Measurements from ENCODE around the gene ALAS2.

DNA sequence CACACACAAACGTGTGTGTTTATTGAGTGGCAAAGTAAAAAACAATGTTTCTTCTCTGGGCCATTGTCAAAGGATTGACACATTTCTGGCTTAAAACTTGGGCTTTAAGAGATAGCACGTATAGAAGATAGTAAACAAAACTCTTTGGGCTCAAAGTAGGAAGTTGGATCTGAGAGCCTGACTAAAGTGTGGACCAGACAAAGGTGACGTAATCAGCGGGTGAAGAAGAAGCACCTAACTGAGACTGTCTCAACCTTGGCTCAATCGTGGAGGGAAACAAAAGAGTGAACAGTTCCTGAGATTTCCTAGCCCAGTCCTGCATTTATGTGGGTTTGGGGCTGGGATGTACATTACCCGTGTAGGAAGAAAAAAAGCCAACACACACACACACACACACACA lies 50.4 kb downstream of the ALAS2 start:
- TF ChIP-seq, protein P1, sequence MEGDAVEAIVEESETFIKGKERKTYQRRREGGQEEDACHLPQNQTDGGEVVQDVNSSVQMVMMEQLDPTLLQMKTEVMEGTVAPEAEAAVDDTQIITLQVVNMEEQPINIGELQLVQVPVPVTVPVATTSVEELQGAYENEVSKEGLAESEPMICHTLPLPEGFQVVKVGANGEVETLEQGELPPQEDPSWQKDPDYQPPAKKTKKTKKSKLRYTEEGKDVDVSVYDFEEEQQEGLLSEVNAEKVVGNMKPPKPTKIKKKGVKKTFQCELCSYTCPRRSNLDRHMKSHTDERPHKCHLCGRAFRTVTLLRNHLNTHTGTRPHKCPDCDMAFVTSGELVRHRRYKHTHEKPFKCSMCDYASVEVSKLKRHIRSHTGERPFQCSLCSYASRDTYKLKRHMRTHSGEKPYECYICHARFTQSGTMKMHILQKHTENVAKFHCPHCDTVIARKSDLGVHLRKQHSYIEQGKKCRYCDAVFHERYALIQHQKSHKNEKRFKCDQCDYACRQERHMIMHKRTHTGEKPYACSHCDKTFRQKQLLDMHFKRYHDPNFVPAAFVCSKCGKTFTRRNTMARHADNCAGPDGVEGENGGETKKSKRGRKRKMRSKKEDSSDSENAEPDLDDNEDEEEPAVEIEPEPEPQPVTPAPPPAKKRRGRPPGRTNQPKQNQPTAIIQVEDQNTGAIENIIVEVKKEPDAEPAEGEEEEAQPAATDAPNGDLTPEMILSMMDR (IDR thresholded peaks at IDR 0.05) = no peak
- no peak for TF ChIP-seq POLR2A (IDR thresholded peaks at IDR 0.05)
